GM19023 (cell line): ENCODE data around the gene PLEKHA1.

ENCODE experiments used
- ATAC-seq: cut with Tn5 transposase; IDR thresholded peaks from one replicate; pipeline ENCODE4 v1.9.1; 2021; ENCODE audit warnings: mild to moderate bottlenecking, moderate library complexity; ENCODE audit not compliant: unreplicated experiment

PLEKHA1 gene

GRCh38 chr10:122374237-122374858, at the start of gene PLEKHA1:
TSS of gene PLEKHA1 (plus strand) at chr10:122374708. CDS start at chr10:122393201, 18,493 bp downstream.
- ATAC-seq = peak; percentile 89

DNA sequence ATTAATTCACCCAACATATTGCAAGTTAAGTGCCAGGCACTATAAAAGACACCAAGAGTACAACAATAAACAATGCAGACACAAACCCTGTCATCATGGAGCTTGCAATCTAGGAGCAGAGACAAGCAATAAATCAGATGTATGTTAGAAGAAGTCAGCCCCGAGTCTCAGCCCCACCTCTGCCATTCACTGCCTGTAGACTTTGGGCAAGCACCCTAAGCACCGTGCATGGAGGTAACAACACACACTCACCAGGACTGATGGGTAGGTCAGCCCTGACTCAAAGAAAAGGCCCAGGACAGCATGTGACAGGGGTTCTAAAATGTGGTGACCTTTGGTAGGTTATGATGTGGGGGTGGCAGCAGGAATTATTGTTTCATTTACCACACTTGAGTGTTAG, 49.3 kb upstream of the PLEKHA1 start:
- no peak for ATAC-seq

GRCh38 chr10:122326385-122326784, 48.1 kb upstream of the PLEKHA1 start:
- no peak for ATAC-seq

DNA sequence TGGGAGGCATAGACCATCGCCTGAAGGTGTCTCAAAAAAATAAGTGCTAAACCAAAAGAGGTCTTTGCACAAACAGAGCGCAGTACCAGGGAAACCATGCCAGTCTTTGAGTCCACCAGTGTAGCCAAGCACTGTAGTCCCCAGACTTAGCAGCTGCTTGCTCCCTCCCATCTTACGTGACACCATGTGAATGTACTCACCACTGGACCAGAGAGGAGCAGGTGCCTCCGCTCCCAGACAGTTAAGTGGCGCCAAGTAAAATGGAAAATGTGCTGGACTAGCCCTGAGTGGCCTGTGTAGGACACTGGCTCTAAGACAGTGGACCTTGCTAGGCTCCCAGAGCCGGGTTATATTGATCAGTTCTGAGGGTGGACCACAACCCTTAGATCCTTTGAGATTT, 47.7 kb upstream of the PLEKHA1 start:
- ATAC-seq = no peak

GRCh38 chr10:122327237-122328206, 47.0 kb upstream of the PLEKHA1 start:
- ATAC-seq = no peak

GRCh38 chr10:122328676-122329075, 45.8 kb upstream of the PLEKHA1 start:
- ATAC-seq = no peak

DNA sequence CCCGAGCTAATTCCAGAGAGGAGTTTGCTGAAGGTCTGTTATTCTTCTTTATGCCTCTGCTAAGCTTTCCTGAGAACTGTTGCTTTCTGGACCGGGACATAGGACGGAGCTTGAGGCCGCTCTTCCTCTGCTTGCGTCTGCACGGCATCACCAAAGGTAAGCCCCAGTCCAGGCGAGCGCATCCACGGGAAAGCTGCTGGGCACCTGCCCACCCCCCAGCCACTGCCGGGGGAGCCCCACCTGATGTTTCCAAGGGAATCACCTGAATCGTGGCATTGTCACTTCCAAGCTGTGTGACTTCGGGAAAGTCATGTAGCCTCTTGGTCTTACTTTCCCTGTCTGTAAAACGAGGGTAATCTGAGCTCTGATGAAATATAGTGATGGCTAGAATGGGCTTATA, 45.1 kb upstream of the PLEKHA1 start:
- no peak for ATAC-seq

DNA sequence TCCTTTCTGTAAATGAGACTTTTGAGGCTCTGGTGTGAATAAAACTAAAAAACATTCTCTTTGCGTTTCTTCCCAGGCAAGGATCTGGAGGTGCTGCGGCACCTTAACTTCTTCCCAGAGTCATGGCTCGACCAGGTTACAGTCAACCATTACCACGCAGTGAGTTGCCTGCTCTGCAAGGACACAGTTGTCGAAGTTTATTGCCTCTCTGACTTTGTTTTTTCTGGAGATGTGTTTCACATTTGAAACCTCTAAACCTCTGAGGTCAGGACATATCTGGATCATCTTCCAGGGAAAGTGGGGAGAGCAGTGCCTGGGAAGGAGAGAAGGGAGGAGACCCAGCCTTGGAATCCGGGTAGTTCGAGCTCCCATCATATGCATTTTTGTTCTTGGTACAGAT, 43.4 kb upstream of the PLEKHA1 start:
- ATAC-seq = no peak

- ATAC-seq = no peak
These were observed 42.7 kb upstream of the PLEKHA1 start for GRCh38 chr10:122331615-122332446.

- ATAC-seq = no peak
These were observed 41.5 kb upstream of the PLEKHA1 start for GRCh38 chr10:122333037-122333436.

DNA sequence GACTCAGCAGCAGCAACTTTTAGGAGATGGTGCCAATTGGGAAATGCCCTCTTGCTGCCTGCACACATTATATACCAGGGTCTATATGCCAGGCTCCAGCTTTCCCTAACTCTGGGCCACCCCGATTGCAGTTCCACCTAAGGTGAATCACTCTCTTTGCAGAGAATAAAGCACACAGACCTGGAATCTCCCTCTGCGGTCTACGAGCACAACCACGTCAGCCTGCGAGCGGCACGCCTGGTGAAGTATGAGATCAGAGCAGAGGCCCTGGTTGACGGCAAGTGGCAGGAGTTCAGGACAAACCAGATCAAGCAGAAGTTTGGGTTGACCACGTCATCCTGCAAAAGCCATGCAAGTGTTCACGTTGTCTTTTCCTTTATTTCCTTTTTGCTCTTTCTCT, 38.2 kb upstream of the PLEKHA1 start:
- ATAC-seq = no peak

DNA sequence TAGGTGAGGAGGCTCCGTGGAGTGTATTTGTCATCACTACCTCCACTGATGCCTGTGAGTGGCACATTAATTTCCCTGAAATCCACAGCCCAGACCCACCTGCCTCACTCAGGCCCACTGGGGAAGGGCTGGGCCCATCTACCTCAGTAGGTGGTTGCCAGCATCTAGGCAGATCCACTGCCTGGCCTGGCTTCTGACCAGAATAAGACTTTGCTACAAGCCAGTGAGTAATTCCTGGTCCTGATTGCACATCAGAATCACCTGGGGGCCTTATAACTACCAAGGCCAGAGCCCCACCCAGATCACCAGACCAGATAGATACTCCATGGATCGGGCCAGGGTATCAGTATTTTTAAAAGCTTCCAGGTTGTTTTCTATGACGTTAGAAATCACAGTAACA, 37.5 kb upstream of the PLEKHA1 start:
- no peak for ATAC-seq

DNA sequence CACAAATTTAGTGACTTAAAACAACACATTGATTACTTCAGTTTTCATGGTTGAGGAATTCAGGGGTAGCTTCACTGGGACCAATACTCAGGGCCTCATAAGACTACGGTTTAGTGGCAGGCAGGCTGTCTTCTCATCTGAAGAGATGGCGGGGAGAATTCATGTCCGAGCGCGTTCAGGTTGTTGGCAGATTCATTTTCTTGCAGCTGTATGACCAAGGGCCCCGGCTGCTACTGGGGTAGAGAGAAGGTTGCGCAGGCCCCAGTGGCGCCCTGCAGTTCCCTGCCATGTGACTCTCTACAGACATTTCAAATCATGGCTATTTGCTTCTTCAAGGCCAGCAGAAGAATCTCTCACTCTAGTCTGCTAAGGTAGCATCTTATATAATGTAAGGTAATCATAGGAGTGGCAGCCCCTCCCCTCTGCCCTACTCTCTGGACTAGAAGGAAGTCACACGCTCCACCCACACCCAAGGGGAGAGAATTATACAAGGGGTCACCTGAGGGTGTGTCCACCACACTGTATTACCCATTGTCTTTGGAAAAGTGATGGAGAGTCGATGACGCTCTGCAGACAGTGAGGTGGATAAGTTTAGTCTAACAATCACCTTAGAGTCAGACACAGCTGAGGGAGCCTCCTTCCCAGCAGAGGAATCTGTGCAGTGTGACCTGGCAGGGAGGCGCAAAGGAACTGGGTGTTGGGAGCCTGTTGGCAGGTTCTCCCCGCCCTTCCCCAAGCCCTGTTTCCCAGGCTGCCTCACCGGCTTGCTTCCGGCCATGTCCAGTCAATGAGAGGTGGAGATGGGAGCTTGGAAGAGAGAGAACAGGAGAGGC, 35.7 kb upstream of the PLEKHA1 start:
- ATAC-seq = no peak

DNA sequence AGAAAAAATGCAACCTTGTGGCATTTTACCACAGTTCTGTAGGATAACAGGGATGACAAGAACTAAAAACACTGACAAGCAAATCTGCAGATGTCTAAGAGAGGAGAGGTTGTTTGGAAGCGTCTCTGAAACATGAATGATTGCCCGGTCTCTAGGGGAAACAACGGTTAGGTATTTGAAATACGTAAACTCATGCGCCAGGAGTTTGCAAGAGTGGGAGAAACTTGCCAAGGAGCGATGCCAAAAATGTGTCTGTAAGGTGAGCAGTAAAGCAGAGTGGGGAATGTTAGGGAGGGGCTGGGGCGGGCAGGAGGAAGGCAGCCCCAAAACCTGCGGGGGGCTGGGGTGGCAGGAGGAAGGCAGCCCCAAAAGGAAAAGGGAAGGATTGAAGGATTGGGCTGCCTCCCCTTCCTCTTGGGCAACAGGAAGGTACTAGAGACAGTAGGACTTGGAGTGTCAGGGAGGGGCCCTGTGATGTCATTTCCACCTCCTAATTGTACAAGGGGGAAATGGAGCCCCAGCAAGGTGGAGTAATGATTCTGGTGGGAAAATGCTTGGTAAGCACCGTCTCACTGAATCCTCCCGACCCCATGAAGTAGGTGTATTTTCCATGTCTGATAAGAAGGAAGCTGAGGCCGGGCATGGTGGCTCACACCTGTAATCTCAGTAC, 33.2 kb upstream of the PLEKHA1 start:
- ATAC-seq = no peak

GRCh38 chr10:122342293-122343134, 32.0 kb upstream of the PLEKHA1 start:
- no peak for ATAC-seq

DNA sequence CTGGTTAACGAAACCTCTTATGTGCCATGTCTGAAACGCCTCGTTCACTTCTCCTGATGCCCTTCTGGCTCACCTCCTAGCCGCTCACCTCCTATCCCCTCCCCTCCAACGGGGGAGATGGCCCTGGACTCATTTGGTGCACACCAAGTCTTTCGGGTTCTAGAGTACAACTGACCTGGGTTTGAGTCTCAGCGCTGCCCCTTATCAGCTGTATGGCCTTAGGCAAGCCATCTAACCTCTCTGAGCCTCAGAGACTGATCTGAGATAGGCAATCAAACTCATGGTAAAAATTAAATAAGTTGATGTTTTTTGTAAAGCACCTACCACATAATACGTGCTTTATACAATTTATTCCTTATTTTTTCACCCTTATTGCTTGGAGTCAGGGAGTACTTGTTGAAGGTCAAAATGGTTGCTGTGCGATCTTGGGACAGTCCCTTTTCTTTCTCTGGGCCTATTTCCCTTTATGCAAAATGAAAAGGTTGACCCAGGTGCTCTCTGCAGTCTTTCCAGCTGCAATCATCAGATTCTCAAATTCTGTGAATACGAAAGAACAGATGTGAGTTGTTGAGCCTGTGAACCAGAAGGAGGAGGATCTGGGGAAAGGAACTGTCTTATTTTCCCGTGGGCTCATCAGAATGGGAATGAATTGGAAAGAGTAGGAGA, 31.2 kb upstream of the PLEKHA1 start:
- ATAC-seq = no peak

- no peak for ATAC-seq
These were observed 30.6 kb upstream of the PLEKHA1 start for GRCh38 chr10:122343936-122344335.

DNA sequence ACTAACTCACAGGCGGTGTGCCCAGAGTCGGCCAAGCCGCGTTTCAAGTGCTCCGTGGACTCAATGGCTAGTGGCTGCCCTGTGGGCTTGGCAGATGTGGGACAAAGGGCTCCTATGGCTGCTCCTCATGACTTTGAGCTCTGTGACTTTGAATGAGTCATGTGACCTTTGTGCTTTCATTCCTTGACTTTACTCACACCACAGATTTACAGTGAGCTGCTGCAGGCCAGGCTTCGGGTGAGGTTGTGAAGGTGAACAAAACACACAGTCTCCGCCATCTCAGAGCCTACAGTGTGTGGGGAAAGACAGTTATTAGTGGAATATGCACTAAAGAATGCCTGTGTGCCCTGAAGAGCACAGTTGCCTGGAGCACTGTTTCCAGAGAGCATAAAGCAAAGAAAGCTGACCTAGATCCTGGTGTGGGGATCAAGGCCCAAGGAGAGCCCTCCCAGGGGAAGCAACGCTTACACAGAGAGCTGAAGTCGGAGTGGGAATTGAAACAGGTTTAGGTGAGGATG, 29.7 kb upstream of the PLEKHA1 start:
- no peak for ATAC-seq
